ENCODE data around the gene RAVER2. TPM values are rescaled to one million over a fixed set of nuclear protein-coding genes. Genes with fewer than 3 reads are reported as not detected.

The RAVER2 gene
- polyA plus RNA-seq, 1 donor (not counting 4 experiments of a cell fraction or from before 2014, with no cell fraction given), result 9.1 TPM

DNA sequence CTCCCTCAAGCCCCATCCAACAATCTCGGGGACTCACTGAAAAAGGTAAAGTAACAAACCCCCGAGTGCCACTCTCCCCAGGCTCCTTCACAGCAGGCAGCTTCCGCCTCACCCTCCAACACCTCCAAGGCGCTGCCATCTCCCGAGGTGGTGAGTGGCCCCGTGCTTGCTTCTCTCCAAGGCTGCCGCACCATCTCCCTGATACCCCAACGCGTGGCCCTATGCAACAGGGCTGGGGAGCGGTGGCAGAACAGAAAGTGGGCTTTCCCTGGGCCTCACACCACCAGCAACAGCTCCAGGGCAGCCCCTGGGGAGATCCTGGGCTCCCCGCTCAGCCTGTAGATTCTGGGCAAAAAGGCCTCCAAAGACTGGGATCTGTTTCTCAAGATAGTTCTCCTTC, 105.1 kb downstream of the RAVER2 start:
- no peak overlapping the region for H3K4me3 ChIP-seq (ENCODE audit: control insufficient read depth in 2 of 3, extremely low read depth in 1 of 3, insufficient read depth in 2 of 3, low read depth in 1 of 3, low read length in 3 of 3)

DNA sequence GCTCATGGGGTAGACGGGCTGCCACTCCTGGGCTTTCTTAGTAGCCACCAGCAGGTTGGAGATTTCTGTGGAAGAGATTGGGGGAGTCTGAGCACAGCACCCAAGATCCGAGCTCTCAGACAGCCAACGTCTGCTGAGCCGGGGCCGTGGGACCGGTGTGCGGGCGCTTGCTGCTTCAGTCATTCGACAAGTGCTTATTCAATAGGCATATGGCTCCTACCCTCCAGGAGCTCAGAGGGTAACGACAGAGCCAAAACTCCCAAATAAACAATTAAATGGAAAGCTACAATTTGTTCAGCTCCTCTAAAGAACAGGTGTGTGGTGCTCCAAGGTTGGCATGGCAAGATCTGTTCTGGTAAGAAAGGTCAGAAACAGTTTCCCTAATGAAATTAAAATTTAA, 106.0 kb downstream of the RAVER2 start:
- no peak for DNase-seq (ENCODE audit: low read depth, low spot score)
- Histone ChIP-seq H3K36me3 (ENCODE audit: control insufficient read depth in 2 of 2, extremely low read depth in 1 of 2, insufficient read depth in 2 of 2, low read length in 2 of 2) (peaks cover 7 to 32% of the 10 kb centered on the region in 2 experiments), H3K27me3 (ENCODE audit: control insufficient read depth, extremely low read depth, insufficient read depth, low read length) (no peaks in the 10 kb centered on the region), H2AFZ (ENCODE audit: control insufficient read depth, low read length) (no peak overlapping the region), H3K79me2 (ENCODE audit: control insufficient read depth, insufficient read depth, low read length) (no peaks in the 10 kb centered on the region), H3K4me3 (ENCODE audit: control insufficient read depth in 2 of 3, extremely low read depth in 1 of 3, insufficient read depth in 2 of 3, low read depth in 1 of 3, low read length in 3 of 3) (no peak overlapping the region), H3K9me3 (ENCODE audit: control insufficient read depth, low read depth, low read length) (no peaks in the 10 kb centered on the region), H3K4me2 (ENCODE audit: control insufficient read depth, extremely low read depth, insufficient read depth, low read depth, low read length) (no peak overlapping the region), H3K4me1 (ENCODE audit: control insufficient read depth, extremely low read depth, insufficient read depth, low read length) (no peaks in the 10 kb centered on the region), H3K9ac (ENCODE audit: control insufficient read depth, extremely low read depth, insufficient read depth, low read length) (no peak overlapping the region), H3K9me1 (ENCODE audit: control insufficient read depth, extremely low read depth, insufficient read depth, low read length) (no peaks in the 10 kb centered on the region), H4K20me1 (ENCODE audit: control insufficient read depth, extremely low read depth, insufficient read depth, low read length) (no peaks in the 10 kb centered on the region), H3K27ac (ENCODE audit: control insufficient read depth, insufficient read depth, low read length) (no peak overlapping the region)
- dilution Hi-C loops (cut with MboI; ENCODE audit: extremely low pct_ligation_motif_present, low sequenced_read_pairs), result no loop called here
- no peak for FAIRE-seq
- no peak for TF ChIP-seq EZH2 (IDR thresholded peaks at IDR 0.05; ENCODE audit: low read length)
- TF ChIP-seq CTCF (optimal IDR thresholded peaks at IDR 0.05 in 1 of 3, IDR thresholded peaks at IDR 0.05 in 1 of 3, conservative IDR thresholded peaks at IDR 0.05 in 1 of 3; ENCODE audit: extremely low read depth in 1 of 3, insufficient read depth in 2 of 3, low read length in 3 of 3), result no peak

More for the DNA sequence above, 105.1 kb downstream of the RAVER2 start:
- dilution Hi-C loops (cut with MboI; ENCODE audit: extremely low pct_ligation_motif_present, low sequenced_read_pairs), result no loop called here
- Histone ChIP-seq H3K9ac (ENCODE audit: control insufficient read depth, extremely low read depth, insufficient read depth, low read length) (no peak overlapping the region), H3K9me3 (ENCODE audit: control insufficient read depth, low read depth, low read length) (no peaks in the 10 kb centered on the region), H3K79me2 (ENCODE audit: control insufficient read depth, insufficient read depth, low read length) (no peaks in the 10 kb centered on the region), H3K4me2 (ENCODE audit: control insufficient read depth, extremely low read depth, insufficient read depth, low read depth, low read length) (no peak overlapping the region), H4K20me1 (ENCODE audit: control insufficient read depth, extremely low read depth, insufficient read depth, low read length) (no peaks in the 10 kb centered on the region), H3K27ac (ENCODE audit: control insufficient read depth, insufficient read depth, low read length) (no peak overlapping the region), H3K27me3 (ENCODE audit: control insufficient read depth, extremely low read depth, insufficient read depth, low read length) (no peaks in the 10 kb centered on the region), H3K36me3 (ENCODE audit: control insufficient read depth in 2 of 2, extremely low read depth in 1 of 2, insufficient read depth in 2 of 2, low read length in 2 of 2) (peaks cover 7 to 33% of the 10 kb centered on the region in 2 experiments), H3K9me1 (ENCODE audit: control insufficient read depth, extremely low read depth, insufficient read depth, low read length) (no peaks in the 10 kb centered on the region), H2AFZ (ENCODE audit: control insufficient read depth, low read length) (no peak overlapping the region), H3K4me1 (ENCODE audit: control insufficient read depth, extremely low read depth, insufficient read depth, low read length) (no peaks in the 10 kb centered on the region)
- no peak for FAIRE-seq
- no peak for DNase-seq (ENCODE audit: low read depth, low spot score)
- TF ChIP-seq CTCF (optimal IDR thresholded peaks at IDR 0.05 in 1 of 3, IDR thresholded peaks at IDR 0.05 in 1 of 3, conservative IDR thresholded peaks at IDR 0.05 in 1 of 3; ENCODE audit: extremely low read depth in 1 of 3, insufficient read depth in 2 of 3, low read length in 3 of 3), result no peak
- no peak for TF ChIP-seq EZH2 (IDR thresholded peaks at IDR 0.05; ENCODE audit: low read length)

All from keratinocyte (primary cell).